Measurements from ENCODE around the gene NKX2-1. TPM values are rescaled to one million over a fixed set of nuclear protein-coding genes. Genes with fewer than 3 reads are reported as not detected.

NKX2-1 gene
- total RNA-seq, 2 experiments from 2014 or later, result not detected

- Mint-ChIP-seq H3K36me3 (ENCODE audit: low read depth) (no peaks in the 10 kb centered on the region), H3K27ac (no peak overlapping the region), H3K9me3 (no peaks in the 10 kb centered on the region), H3K4me1 (ENCODE audit: low read depth) (no peaks in the 10 kb centered on the region), H3K4me3 (no peak overlapping the region), H3K27me3 (peaks cover 17% of the 10 kb centered on the region)
- intact Hi-C loops (cut with DNase I, micrococcal nuclease), result no loop called here
- ChIA-PET POLR2A (no interaction called here), CTCF (no interaction called here)
- no peaks in the 10 kb centered on the region for H3K27me3 ChIP-seq (ENCODE audit: control insufficient read depth in 1 of 2, insufficient read depth in 2 of 2, low read length in 2 of 2)
- no peak overlapping the region for H3K4me3 ChIP-seq (ENCODE audit: low read length)
- H3K4me1 ChIP-seq (ENCODE audit: insufficient read depth, low read length), result no peaks in the 10 kb centered on the region
- no peak overlapping the region for H3K27ac ChIP-seq (ENCODE audit: low read depth in 1 of 2, low read length in 2 of 2)
- ATAC-seq (ENCODE audit: poor library complexity) (no peak), DNase-seq (no peak)
- TF ChIP-seq CTCF (IDR thresholded peaks at IDR 0.05), result no peak
- no peaks in the 10 kb centered on the region for H3K36me3 ChIP-seq (ENCODE audit: insufficient read depth, low read length)
- no peaks in the 10 kb centered on the region for H3K9me3 ChIP-seq (ENCODE audit: control insufficient read depth in 1 of 2, insufficient read depth in 1 of 2, low read length in 2 of 2)
Observed at GRCh38 chr14:36471431-36471830, 48.6 kb downstream of the NKX2-1 start.

- no peak overlapping the region for H3K4me3 ChIP-seq (ENCODE audit: low read length)
- no peaks in the 10 kb centered on the region for H3K9me3 ChIP-seq (ENCODE audit: control insufficient read depth in 1 of 2, insufficient read depth in 1 of 2, low read length in 2 of 2)
- POLR2A ChIA-PET, result no interaction called here
- H3K27ac ChIP-seq (ENCODE audit: low read depth in 1 of 2, low read length in 2 of 2), result no peak overlapping the region
- H3K27me3 Mint-ChIP-seq, result peaks cover 18% of the 10 kb centered on the region
- ATAC-seq (ENCODE audit: poor library complexity) (no peak), DNase-seq (no peak)
- H3K36me3 Mint-ChIP-seq (ENCODE audit: low read depth), result no peaks in the 10 kb centered on the region
- no peaks in the 10 kb centered on the region for H3K4me1 ChIP-seq (ENCODE audit: insufficient read depth, low read length)
- H3K36me3 ChIP-seq (ENCODE audit: insufficient read depth, low read length), result no peaks in the 10 kb centered on the region
- no peaks in the 10 kb centered on the region for H3K4me1 Mint-ChIP-seq (ENCODE audit: low read depth)
- intact Hi-C loops (cut with DNase I, micrococcal nuclease), result no loop called here
- no peak overlapping the region for H3K27ac Mint-ChIP-seq
- no peaks in the 10 kb centered on the region for H3K9me3 Mint-ChIP-seq
- CTCF ChIA-PET, result interaction anchor here (1.0 kb wide), 1 partner anchor 79 kb away, joined by 3 read pairs; no protein-coding TSS in a partner anchor
- no peak overlapping the region for H3K4me3 Mint-ChIP-seq
- TF ChIP-seq CTCF (IDR thresholded peaks at IDR 0.05), result no peak
- H3K27me3 ChIP-seq (ENCODE audit: control insufficient read depth in 1 of 2, insufficient read depth in 2 of 2, low read length in 2 of 2), result no peaks in the 10 kb centered on the region
Observed at GRCh38 chr14:36467332-36467731, 52.7 kb downstream of the NKX2-1 start.

Other genes with a start within 250 kb of the NKX2-1 start
- gene MBIP, start 199.6 kb downstream of the NKX2-1 start, total RNA-seq, result 10 to 100 TPM; 77.9 to 78.9 TPM
- gene NKX2-8, start 62.4 kb upstream of the NKX2-1 start, total RNA-seq, result not detected
- not detected for gene PAX9, start 141.6 kb upstream of the NKX2-1 start, total RNA-seq